ENCODE measurements around the gene LRPAP1. TPM values are rescaled to one million over a fixed set of nuclear protein-coding genes. Genes with fewer than 3 reads are reported as not detected.

Gene LRPAP1
- total RNA-seq, 1 donor: 82.9 TPM

DNA sequence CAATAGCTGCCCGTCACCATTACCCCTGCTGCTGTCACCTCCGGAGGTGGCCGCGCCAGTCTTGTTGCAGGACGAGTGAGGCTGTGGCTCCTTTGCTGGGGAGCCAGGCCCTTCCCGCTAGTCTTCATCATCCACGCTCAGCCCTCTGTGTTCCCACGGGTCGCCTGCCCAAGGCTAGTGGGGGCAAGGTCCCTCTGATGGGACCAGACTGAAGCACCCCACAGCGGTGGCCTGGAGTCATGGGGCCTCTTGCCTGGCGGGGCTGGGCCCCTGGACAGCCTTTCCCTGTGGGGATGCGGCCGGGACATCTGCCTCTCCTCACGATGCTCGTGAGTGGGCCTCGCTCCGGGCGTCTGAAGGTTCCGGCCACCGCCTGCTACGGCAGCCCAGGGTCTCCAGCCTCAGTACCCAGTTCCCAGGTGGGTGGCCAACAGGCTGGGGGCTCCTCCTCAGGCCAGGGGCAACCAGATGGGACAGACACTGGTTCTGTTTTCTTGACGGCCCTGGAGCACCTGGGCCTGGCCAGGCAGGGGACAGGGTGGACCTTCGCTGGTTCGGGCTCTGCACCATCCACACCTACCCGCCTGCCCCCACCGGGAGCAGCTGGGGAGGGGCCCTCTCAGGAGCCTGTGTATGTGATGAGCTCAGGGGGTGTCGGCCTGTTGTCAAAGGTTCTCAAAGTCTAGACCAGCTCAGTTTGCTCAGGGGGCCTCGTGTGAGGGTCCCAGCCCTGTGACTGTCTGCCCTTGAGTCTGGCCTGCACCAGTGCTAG lies 36.8 kb downstream of the LRPAP1 start:
- H3K79me2 ChIP-seq (ENCODE audit: insufficient read depth, low read length): no peaks in the 10 kb centered on the region
- H3K36me3 ChIP-seq (ENCODE audit: insufficient read depth, low read length): no peaks in the 10 kb centered on the region
- no peak overlapping the region for H3K4me2 ChIP-seq (ENCODE audit: insufficient read depth, low read length)
- H3K4me1 ChIP-seq (ENCODE audit: insufficient read depth, low read length): peaks cover 20% of the 10 kb centered on the region
- no peak for DNase-seq (ENCODE audit: insufficient read length, low spot score, missing footprints)
- H3K4me3 ChIP-seq (ENCODE audit: insufficient read depth, low read length): no peak overlapping the region
- peaks cover 7% of the 10 kb centered on the region for H4K20me1 ChIP-seq (ENCODE audit: insufficient read depth, low read length)
- TF ChIP-seq, protein P1, sequence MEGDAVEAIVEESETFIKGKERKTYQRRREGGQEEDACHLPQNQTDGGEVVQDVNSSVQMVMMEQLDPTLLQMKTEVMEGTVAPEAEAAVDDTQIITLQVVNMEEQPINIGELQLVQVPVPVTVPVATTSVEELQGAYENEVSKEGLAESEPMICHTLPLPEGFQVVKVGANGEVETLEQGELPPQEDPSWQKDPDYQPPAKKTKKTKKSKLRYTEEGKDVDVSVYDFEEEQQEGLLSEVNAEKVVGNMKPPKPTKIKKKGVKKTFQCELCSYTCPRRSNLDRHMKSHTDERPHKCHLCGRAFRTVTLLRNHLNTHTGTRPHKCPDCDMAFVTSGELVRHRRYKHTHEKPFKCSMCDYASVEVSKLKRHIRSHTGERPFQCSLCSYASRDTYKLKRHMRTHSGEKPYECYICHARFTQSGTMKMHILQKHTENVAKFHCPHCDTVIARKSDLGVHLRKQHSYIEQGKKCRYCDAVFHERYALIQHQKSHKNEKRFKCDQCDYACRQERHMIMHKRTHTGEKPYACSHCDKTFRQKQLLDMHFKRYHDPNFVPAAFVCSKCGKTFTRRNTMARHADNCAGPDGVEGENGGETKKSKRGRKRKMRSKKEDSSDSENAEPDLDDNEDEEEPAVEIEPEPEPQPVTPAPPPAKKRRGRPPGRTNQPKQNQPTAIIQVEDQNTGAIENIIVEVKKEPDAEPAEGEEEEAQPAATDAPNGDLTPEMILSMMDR (IDR thresholded peaks at IDR 0.05; ENCODE audit: extremely low read depth, low read depth, low read length): no peak
- H3K27me3 ChIP-seq (ENCODE audit: insufficient read depth, low read length): peaks cover 3% of the 10 kb centered on the region
- no peak overlapping the region for H2AFZ ChIP-seq (ENCODE audit: low read length)
- H3K27ac ChIP-seq (ENCODE audit: low read depth, low read length): no peak overlapping the region
- H3K9me3 ChIP-seq (ENCODE audit: low read depth, low read length): no peaks in the 10 kb centered on the region

DNA sequence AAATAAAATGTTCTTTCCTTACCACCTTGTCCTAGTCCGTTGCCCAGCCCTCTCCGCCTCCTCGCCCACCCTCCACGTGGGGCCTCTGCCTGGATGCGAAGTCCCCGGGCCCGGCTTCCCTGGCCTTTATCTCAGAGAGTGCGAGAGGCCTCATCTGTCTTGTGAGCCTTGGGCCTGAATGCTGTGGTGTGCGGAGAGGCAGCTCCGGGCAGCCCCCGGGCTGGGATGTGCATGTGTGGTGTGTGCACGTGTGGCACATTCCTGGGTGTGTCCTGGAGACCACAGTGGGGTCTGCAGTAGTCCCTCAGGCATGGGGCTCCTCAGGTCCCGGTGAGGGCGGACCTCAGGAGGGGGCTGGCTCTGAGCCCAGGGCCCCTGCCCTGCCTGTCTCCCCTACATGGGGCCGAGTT lies 37.8 kb downstream of the LRPAP1 start:
- no peak overlapping the region for H3K27ac ChIP-seq (ENCODE audit: low read depth, low read length)
- peaks cover 22% of the 10 kb centered on the region for H3K4me1 ChIP-seq (ENCODE audit: insufficient read depth, low read length)
- no peaks in the 10 kb centered on the region for H3K79me2 ChIP-seq (ENCODE audit: insufficient read depth, low read length)
- H2AFZ ChIP-seq (ENCODE audit: low read length): no peak overlapping the region
- no peak overlapping the region for H3K4me3 ChIP-seq (ENCODE audit: insufficient read depth, low read length)
- no peak for DNase-seq (ENCODE audit: insufficient read length, low spot score, missing footprints)
- H4K20me1 ChIP-seq (ENCODE audit: insufficient read depth, low read length): peaks cover 7% of the 10 kb centered on the region
- H3K4me2 ChIP-seq (ENCODE audit: insufficient read depth, low read length): no peak overlapping the region
- no peaks in the 10 kb centered on the region for H3K36me3 ChIP-seq (ENCODE audit: insufficient read depth, low read length)
- TF ChIP-seq, protein P1 (IDR thresholded peaks at IDR 0.05; ENCODE audit: extremely low read depth, low read depth, low read length): no peak
- H3K27me3 ChIP-seq (ENCODE audit: insufficient read depth, low read length): peaks cover 3% of the 10 kb centered on the region
- no peaks in the 10 kb centered on the region for H3K9me3 ChIP-seq (ENCODE audit: low read depth, low read length)

DNA sequence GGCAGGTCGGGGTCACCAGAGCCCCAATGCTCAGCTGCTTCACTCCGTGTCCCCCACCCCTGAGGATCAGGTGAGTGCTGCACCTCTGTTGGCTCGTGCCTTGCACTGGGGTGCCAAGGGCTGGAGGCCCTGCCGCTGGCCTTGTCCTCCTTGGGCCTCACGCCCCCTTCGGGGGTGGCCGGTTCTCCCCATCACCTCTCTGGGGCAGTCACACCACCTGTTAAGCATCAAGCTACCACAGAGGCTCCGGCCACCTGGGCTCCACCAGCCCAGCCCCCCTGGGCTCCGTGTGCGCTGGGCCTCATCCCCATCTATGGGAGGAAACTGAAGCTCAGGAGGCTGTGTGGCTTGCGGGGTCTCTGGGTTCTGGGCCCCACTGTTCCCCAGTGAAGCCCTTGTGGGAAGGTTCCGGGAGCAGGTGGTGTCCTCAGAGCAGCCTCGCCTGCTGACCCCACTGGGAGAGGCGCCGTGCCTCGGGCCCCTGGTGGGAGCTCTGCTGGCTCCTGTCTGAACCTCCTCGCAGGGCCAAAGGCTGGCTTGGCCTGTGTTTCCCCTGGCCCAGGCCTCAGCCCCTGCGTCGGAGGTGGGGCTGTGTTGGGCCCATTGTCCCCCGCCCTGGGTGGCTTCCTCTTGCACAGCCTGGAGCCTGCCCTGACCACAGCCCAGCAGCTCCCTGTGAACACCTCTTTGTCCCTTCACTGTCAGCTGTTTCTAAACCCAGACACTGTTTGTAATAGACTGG lies 38.3 kb downstream of the LRPAP1 start:
- Histone ChIP-seq H3K27ac (ENCODE audit: low read depth, low read length) (no peak overlapping the region), H3K4me3 (ENCODE audit: insufficient read depth, low read length) (no peak overlapping the region), H3K4me1 (ENCODE audit: insufficient read depth, low read length) (peaks cover 24% of the 10 kb centered on the region), H3K9me3 (ENCODE audit: low read depth, low read length) (no peaks in the 10 kb centered on the region), H2AFZ (ENCODE audit: low read length) (no peak overlapping the region), H3K4me2 (ENCODE audit: insufficient read depth, low read length) (no peak overlapping the region), H3K36me3 (ENCODE audit: insufficient read depth, low read length) (no peaks in the 10 kb centered on the region), H4K20me1 (ENCODE audit: insufficient read depth, low read length) (peaks cover 7% of the 10 kb centered on the region), H3K79me2 (ENCODE audit: insufficient read depth, low read length) (no peaks in the 10 kb centered on the region), H3K27me3 (ENCODE audit: insufficient read depth, low read length) (peaks cover 3% of the 10 kb centered on the region)
- DNase-seq (ENCODE audit: insufficient read length, low spot score, missing footprints): no peak
- TF ChIP-seq, protein P1 (IDR thresholded peaks at IDR 0.05; ENCODE audit: extremely low read depth, low read depth, low read length): no peak
